Epithelial cell of proximal tubule (primary cell): ENCODE measurements around the gene SSH2. TPM values are rescaled to one million over a fixed set of nuclear protein-coding genes. Genes with fewer than 3 reads are reported as not detected.

Experiments used
- DNase-seq: peaks from one replicate; pipeline ENCODE4 v3.0.0-alpha.2; 2011; ENCODE audit warnings: low read depth
- H3K4me3 ChIP-seq: 2 replicates; pipeline ENCODE4 v1.5.1; 2011; ENCODE audit warnings: low read depth, mild to moderate bottlenecking, low read length
- CTCF ChIP-seq: conservative IDR thresholded peaks from 2 replicates; pipeline ENCODE4 v1.5.1; 2012; ENCODE audit warnings: low read depth, mild to moderate bottlenecking, low read length
- total RNA-seq: library from RNA; depleted of rRNA; stranded (reverse); fragments of >200 nt; gene quantifications from 2 replicates; pipeline ENCODE4 v1.2.3, GENCODE V29; 2015

SSH2 gene
- total RNA-seq, 1 donor from 2014 or later: 15.2 TPM

- no peak for DNase-seq
- peak within 1 kb of the TSS; percentile 85 for H3K4me3 ChIP-seq
- TF ChIP-seq CTCF: no peak
Measured at GRCh38 chr17:29622337-29623282, 307.4 kb downstream of the SSH2 start, which contains the start of gene CORO6. TSS of gene CORO6 (minus strand) at chr17:29622912. CDS start at chr17:29621421, 1,491 bp downstream.

GRCh38 chr17:29621751-29622194, 308.3 kb downstream of the SSH2 start:
- DNase-seq: no peak
- peak overlapping the region; percentile 85 for H3K4me3 ChIP-seq
- TF ChIP-seq CTCF: no peak

GRCh38 chr17:29620779-29621500, 309.1 kb downstream of the SSH2 start:
- DNase-seq: no peak
- TF ChIP-seq CTCF: no peak

GRCh38 chr17:29620271-29620670, 309.8 kb downstream of the SSH2 start:
- H3K4me3 ChIP-seq: no peak overlapping the region
- DNase-seq: no peak

More at GRCh38 chr17:29620779-29621500, 309.1 kb downstream of the SSH2 start:
- no peak overlapping the region for H3K4me3 ChIP-seq

GRCh38 chr17:29619251-29619650, 310.8 kb downstream of the SSH2 start:
- H3K4me3 ChIP-seq: no peak overlapping the region
- no peak for DNase-seq
- peak; percentile 62 for TF ChIP-seq CTCF

More at GRCh38 chr17:29620271-29620670, 309.8 kb downstream of the SSH2 start:
- TF ChIP-seq CTCF: no peak

- no peak for DNase-seq
- H3K4me3 ChIP-seq: peak overlapping the region; percentile 46
- no peak for TF ChIP-seq CTCF
Measured at GRCh38 chr17:29618272-29619065, 311.6 kb downstream of the SSH2 start.
